HFF-Myc (cell line): Measurements from ENCODE around the gene GLYATL1.
"Not testable (repeated sequence)": the region's sequence is repeated elsewhere in the genome, so short reads cannot be mapped to it uniquely, and the experiment has no call there.

Source experiments
- DNase-seq: peaks from one replicate; pipeline ENCODE4 v3.0.0-alpha.2; 2011; ENCODE audit warnings: low read depth; ENCODE audit errors: extremely low read depth
- H3K4me3 ChIP-seq: replicated peaks from 2 replicates; pipeline ENCODE4 v1.5.1; 2011; ENCODE audit warnings: low read depth, mild to moderate bottlenecking, control low read depth, low read length
- TF ChIP-seq, protein P1 (sequence below): IDR thresholded peaks from 2 replicates; pipeline ENCODE4 v1.5.1; 2012; ENCODE audit warnings: mild to moderate bottlenecking, low read depth, low read length, control low read depth; ENCODE audit errors: missing control alignments

The GLYATL1 gene

DNA sequence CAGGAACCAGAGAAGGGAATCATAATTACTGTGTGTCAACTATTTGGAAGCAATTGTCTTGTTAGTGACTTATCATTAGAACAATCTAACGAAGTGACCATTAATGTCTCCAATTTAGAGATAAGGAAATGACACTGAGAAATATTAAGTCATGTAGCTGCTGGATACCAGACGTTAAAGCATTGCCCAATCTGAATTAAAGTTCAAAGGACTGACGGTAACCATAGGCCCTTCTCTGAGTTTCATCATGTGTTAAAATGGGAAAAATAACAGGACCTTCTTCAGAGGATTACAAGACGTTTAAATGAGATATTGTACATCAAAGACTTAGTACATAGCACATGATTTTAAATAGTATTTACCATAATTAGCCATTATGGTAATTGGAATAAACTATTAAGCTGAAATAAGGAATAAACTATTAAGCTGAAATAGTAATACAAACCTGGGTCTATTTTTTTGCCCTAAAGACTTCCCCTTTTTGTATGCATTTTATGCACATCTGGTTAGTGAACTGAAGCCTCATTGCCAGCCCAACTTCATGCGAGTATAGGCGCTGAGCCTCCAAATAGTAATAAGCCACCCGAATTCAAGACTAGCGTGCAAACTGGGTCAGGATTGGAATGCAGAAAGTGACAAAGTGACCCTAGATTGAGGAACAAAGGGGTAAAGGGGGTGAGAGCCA is 41.0 kb downstream of the GLYATL1 start:
- TF ChIP-seq, protein P1, sequence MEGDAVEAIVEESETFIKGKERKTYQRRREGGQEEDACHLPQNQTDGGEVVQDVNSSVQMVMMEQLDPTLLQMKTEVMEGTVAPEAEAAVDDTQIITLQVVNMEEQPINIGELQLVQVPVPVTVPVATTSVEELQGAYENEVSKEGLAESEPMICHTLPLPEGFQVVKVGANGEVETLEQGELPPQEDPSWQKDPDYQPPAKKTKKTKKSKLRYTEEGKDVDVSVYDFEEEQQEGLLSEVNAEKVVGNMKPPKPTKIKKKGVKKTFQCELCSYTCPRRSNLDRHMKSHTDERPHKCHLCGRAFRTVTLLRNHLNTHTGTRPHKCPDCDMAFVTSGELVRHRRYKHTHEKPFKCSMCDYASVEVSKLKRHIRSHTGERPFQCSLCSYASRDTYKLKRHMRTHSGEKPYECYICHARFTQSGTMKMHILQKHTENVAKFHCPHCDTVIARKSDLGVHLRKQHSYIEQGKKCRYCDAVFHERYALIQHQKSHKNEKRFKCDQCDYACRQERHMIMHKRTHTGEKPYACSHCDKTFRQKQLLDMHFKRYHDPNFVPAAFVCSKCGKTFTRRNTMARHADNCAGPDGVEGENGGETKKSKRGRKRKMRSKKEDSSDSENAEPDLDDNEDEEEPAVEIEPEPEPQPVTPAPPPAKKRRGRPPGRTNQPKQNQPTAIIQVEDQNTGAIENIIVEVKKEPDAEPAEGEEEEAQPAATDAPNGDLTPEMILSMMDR, result no peak
- no peak overlapping the region for H3K4me3 ChIP-seq
- no peak for DNase-seq

DNA sequence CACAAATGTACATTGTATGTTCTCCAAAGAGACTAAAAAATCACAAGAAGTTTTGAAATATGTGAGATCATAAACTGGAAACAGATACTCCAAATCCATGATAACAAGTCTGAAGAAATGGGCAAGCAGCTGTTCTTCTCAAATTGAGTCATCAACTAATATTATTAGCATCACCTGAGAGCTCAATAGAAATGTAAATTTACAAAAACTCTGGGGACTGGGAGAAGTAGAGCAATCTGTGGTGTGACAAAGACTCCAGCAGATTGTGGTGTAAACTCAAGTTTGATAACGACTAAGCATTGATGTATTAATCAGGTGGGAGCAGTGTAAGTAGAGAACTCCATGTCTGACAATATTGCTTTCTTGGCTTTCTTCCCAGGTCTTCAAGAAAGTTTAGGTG is 53.2 kb downstream of the GLYATL1 start:
- DNase-seq, result no peak
- no peak overlapping the region for H3K4me3 ChIP-seq
- TF ChIP-seq, protein P1, result no peak

DNA sequence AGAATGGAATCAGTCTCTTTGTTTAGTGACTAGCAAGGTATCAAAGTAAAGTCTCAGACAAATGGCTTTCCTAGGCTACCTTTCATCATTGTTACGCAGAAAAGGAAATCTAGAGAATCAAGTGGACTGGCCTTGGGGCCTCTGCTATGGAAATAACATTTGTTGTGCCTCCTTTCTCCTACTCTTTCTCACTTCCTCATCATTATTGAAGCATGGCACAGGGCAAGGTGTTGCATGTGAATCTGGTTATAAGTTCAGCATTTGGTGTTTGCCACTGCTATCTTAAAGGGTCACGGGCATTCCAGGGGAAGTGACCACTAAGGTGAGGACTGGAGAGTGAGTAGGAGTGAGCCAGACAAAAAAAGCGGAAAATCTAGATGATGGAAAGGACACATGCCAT is 54.9 kb downstream of the GLYATL1 start:
- TF ChIP-seq, protein P1, result no peak
- DNase-seq, result no peak
- no peak overlapping the region for H3K4me3 ChIP-seq

DNA sequence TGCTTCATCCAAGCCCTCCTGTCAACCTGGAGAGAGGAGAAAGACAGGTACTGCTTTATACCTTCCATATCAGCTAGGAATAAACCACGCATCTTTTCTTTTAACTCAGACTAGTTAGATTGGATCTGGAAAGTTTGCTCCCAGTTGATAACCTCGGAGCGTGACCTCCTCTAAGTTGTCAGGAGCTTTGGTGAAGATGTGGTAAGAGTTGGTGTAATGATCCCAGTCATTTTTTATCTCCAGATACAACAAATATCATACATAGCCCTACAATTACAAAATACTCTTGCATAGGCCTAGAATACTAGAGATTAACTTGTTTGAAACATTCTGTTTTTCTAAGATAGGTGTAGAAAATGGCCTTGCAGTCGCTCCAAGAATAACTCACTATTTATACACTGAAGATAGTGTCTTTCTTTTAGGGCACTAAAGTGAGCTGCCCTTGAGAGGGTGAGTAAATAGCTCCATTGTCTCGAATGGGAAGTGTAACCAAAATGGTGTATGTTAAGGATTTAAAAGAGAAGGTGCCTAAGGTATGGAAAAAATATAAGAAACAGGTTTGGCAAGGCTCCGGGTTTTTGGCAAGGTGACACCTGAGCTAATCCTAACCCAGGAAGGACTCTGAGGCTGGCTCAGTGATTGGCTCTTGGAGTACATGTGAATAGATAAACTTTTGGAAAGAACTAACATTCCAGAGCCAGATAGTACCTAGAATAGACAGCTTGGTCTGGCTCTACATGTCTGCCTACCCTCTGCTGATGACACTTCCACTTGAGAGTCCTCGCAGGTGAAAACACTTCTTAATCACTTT is 59.4 kb downstream of the GLYATL1 start:
- H3K4me3 ChIP-seq, result no peak overlapping the region
- DNase-seq, result no peak
- TF ChIP-seq, protein P1, result no peak

DNA sequence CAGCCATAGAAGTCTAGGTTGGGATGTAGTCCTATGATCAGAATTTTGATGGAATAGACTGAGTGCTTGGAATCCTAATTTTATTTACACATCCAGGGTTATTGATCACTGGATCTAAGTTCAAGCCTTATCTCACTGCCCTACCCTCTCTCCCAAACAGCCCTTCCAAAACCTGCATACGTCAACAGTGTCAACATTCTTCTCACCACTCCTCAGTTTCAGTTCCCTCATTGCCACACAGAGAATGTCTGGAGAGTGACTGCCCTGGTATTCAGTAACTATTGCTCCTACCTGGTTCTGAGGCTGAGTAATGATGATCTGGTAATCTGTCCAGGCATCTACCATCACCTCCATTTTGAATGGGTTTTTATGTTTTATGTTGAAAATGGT is 60.0 kb downstream of the GLYATL1 start:
- no peak for DNase-seq
- TF ChIP-seq, protein P1, result no peak
- H3K4me3 ChIP-seq, result no peak overlapping the region

DNA sequence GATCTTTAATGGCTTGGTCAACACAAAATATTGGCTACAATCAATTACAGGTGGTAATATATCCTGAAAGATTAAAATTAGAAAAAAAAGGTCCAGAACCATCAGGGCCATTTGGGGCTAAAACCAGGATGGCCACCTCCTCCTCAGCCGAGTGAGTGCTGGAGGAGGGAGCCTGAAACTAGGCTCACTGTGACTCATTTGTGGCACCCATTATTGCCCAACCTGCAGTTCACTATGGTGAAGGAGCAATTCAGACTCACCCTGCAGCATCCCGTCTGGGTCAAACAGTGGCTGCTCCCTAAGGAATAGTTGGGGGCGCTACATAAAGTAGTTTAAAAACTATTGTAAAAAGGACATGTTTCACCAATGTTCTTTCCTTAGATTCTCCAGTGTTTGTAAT is 60.7 kb downstream of the GLYATL1 start:
- no peak for DNase-seq
- no peak overlapping the region for H3K4me3 ChIP-seq
- TF ChIP-seq, protein P1, result no peak

DNA sequence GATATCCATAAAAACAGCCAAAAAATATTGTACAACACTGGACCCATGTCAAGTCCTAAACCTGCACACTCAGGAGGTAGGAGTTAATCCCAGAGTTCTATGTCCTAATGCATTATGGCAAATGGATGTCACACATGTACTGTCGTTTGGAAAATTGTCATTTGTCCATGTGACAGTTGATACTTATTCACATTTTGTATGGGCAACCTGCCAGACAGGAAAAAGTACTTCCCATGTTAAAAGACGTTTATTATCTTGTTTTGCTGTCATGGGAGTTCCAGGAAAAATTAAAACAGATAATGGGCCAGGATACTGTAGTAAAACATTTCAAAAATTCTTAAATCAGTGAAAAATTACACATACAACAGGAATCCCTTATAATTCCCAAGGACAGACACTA is 62.7 kb downstream of the GLYATL1 start:
- not testable (repeated sequence) for DNase-seq, H3K4me3 ChIP-seq
